ENCODE data around the gene AHSA1. TPM values are rescaled to one million over a fixed set of nuclear protein-coding genes. Genes with fewer than 3 reads are reported as not detected.

The AHSA1 gene
- total and polyA plus RNA-seq, 8 donors: 47.2 to 109 (median 77.5) TPM

- Histone ChIP-seq H3K36me3 (peaks cover 0 to 12% (median 10%) of the 10 kb centered on the region in 4 donors), H3K4me1 (no peaks in the 10 kb centered on the region), H3K4me3 (no peak overlapping the region), H3K9me3 (peaks cover 9 to 24% (median 18%) of the 10 kb centered on the region in 4 donors), H3K27ac (no peak overlapping the region), H3K27me3 (no peaks in the 10 kb centered on the region)
- 86 to 95% (median 93%) methylated on average over 5 to 8 of the region's 8 CpGs for WGBS, 5 donors
- TF ChIP-seq EP300 (IDR thresholded peaks at IDR 0.05) (no peak), POLR2AphosphoS5 (IDR thresholded peaks at IDR 0.05) (no peak), POLR2A (IDR thresholded peaks at IDR 0.05) (no peak), CTCF (IDR thresholded peaks at IDR 0.05) (no peak)
- intact Hi-C loops (cut with DNase I; ENCODE audit: low total_unique reads): no loop called here
- no peak for DNase-seq
Observed at GRCh38 chr14:77416836-77417235, 41.1 kb upstream of the AHSA1 start.

GRCh38 chr14:77421201-77421600 is 36.7 kb upstream of the AHSA1 start:
- Histone ChIP-seq H3K9me3 (peaks cover 9 to 24% (median 18%) of the 10 kb centered on the region in 4 donors), H3K4me3 (no peak overlapping the region), H3K36me3 (peaks cover 26 to 56% (median 53%) of the 10 kb centered on the region in 4 donors), H3K4me1 (no peaks in the 10 kb centered on the region), H3K27ac (no peak overlapping the region), H3K27me3 (no peaks in the 10 kb centered on the region)
- TF ChIP-seq CTCF (IDR thresholded peaks at IDR 0.05) (no peak), POLR2AphosphoS5 (IDR thresholded peaks at IDR 0.05) (no peak), POLR2A (IDR thresholded peaks at IDR 0.05) (no peak), EP300 (IDR thresholded peaks at IDR 0.05) (no peak)
- 44 to 95% (median 62%) methylated on average over 2 of the region's 2 CpGs for WGBS, 5 donors
- intact Hi-C loops (cut with DNase I; ENCODE audit: low total_unique reads): no loop called here
- DNase-seq: no peak

GRCh38 chr14:77423423-77423822 is 34.5 kb upstream of the AHSA1 start, which contains the start of gene NOXRED1:
TSS of gene NOXRED1 (minus strand) at chr14:77423523. CDS start at chr14:77422889, 634 bp downstream.
- no peaks in the 10 kb centered on the region for H3K4me1 ChIP-seq
- no peaks in the 10 kb centered on the region for H3K27me3 ChIP-seq
- 94 to 100% (median 96%) methylated on average over 1 of the region's 1 CpG for WGBS, 5 donors
- intact Hi-C loops (cut with DNase I; ENCODE audit: low total_unique reads): no loop called here
- H3K9me3 ChIP-seq: peaks cover 9 to 23% (median 16%) of the 10 kb centered on the region in 4 donors
- TF ChIP-seq EP300 (IDR thresholded peaks at IDR 0.05) (no peak), CTCF (IDR thresholded peaks at IDR 0.05) (no peak), POLR2A (IDR thresholded peaks at IDR 0.05) (no peak), POLR2AphosphoS5 (IDR thresholded peaks at IDR 0.05) (no peak)
- H3K36me3 ChIP-seq: peaks cover 49 to 78% (median 76%) of the 10 kb centered on the region in 4 donors
- no peak for DNase-seq
- H3K27ac ChIP-seq: no peak within 1 kb of the TSS
- no peak within 1 kb of the TSS for H3K4me3 ChIP-seq

- Histone ChIP-seq H3K9me3 (peaks cover 0 to 10% (median 4%) of the 10 kb centered on the region in 4 donors), H3K4me1 (no peaks in the 10 kb centered on the region), H3K36me3 (peaks cover 61 to 93% (median 90%) of the 10 kb centered on the region in 4 donors), H3K27ac (no peak overlapping the region), H3K27me3 (no peaks in the 10 kb centered on the region), H3K4me3 (no peak overlapping the region)
- intact Hi-C loops (cut with DNase I; ENCODE audit: low total_unique reads): no loop called here
- WGBS, 5 donors: 90 to 95% (median 94%) methylated on average over 3 of the region's 3 CpGs
- no peak for DNase-seq
- no peak for TF ChIP-seq POLR2AphosphoS5 (IDR thresholded peaks at IDR 0.05)
- no peak for TF ChIP-seq EP300 (IDR thresholded peaks at IDR 0.05)
- TF ChIP-seq POLR2A (IDR thresholded peaks at IDR 0.05): no peak
- no peak for TF ChIP-seq CTCF (IDR thresholded peaks at IDR 0.05)
Observed at GRCh38 chr14:77424862-77425261, 33.0 kb upstream of the AHSA1 start.
